HG02678 (cell line): ENCODE results near the gene MBLAC1.
A peak's percentile ranks its signal among the peaks of the same experiment; 100 is the strongest.

ENCODE experiments used
- ATAC-seq: cut with Tn5 transposase; IDR thresholded peaks from one replicate; pipeline ENCODE4 v1.9.1; 2021; ENCODE audit warnings: mild to moderate bottlenecking, moderate library complexity; ENCODE audit not compliant: unreplicated experiment

The MBLAC1 gene, protein sequence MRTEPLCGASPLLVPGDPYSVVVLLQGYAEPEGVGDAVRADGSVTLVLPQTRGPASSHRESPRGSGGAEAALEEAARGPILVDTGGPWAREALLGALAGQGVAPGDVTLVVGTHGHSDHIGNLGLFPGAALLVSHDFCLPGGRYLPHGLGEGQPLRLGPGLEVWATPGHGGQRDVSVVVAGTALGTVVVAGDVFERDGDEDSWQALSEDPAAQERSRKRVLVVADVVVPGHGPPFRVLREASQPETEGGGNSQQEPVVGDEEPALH

DNA sequence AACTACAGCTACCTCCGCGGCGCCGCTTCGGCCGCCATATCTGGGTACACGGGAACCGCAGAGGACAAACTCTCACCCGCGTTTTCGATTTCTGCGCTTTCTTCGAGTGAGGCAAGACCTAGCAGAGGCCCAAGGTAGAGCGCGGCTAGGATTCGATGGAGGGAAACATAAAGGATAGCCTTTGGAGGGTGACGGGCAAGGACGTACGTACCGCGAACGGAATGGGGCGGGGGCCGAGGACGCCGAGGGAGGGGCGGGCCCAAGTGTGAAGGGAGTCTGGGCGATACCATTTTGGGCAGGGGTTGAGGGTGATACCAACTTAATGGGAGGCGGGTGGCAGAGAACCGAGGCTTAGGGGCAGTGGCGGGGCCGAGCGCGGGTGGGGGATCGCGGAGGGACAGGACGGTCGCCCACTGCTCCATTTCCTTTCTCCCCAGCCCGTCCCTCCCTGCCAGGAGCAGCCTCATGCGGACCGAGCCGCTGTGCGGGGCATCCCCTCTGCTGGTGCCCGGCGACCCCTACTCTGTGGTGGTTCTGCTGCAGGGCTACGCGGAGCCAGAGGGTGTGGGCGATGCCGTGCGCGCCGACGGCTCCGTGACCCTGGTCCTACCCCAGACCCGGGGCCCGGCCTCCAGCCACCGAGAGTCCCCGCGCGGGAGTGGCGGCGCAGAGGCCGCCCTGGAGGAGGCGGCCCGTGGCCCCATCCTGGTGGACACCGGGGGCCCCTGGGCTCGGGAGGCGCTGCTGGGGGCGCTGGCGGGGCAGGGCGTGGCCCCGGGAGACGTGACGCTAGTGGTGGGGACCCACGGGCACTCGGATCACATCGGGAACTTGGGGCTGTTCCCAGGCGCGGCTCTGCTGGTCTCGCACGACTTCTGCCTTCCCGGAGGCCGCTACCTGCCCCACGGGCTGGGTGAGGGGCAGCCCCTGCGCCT, at the start of gene MBLAC1:
MBLAC1 (plus strand) TSS at position 37 of the 935 bp plus-strand sequence; CDS start at position 466, 429 bp downstream.
- peak; percentile 69 for ATAC-seq

DNA sequence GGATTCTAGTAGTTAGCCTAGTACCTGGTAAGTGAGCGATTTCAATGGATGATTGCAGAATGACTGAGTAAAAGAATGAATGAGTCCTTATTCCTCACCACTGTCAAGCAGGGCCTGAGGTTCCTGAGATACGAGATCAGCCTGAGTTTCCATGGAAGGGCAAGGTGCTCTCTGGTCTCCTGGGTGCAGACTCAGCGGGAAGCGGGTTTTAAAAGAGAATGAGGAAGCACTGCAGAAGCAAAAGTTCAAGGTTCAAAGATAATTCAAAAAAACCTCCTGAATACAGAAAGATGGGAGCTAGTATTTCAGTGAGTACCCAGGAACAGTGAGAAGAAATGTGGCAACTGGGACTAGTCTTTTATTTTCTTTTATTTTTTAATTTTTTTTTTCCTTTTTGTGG, 49.6 kb upstream of the MBLAC1 start:
- no peak for ATAC-seq

DNA sequence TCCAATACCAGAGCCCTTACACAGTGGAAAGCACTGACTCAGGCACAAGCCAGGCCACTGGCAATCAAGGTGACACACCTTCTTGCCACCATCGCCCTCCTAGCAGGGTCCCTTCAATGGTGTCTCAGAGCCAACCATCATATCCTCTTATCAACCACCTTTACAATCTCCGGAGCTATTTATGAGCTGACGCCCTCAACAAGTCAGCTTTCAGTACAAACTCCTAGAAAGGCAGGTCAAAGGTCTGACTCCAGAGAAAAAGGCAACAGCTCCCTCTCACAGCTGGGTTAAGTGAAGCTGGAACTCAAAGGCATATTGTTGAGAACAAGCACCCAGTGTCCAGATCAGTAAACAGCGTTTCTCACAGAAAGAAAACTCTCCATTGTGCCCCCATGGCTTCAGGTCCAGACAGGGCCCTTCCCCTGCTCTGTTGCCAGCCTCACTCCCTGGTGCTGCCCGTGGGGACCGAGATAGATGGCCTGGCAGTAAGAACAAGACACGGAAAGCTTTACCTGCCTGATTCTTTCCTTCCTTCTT, 47.7 kb upstream of the MBLAC1 start:
- no peak for ATAC-seq

DNA sequence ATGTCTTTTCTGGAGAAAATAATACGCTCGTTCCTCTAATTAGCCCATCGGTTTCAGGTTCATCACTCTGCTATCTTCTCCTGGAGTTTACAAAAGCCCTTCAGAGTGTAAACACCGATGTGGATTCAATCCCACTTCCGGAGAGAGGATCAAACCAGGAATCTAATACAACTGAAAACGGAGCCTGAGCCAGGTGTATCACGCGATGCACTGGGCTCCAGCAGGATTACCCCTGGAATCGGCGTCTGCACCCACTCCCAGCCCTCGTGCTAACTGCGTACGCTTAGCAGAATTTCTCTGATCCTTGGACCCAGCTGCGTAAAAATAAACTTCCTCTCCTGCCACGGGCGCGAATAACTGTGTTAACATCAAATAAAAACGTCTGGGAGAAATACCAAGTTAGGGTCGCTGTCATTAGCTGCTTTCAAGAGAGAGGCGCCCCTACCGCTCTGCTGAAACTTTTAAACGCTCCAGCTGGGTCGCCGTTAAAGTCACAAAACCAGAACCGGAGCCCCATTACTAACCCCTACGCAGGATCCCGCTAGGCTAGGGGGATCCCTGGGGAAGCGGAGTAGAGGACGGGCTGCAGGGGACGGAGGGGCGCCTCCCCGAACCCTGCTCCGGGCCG, 45.7 kb upstream of the MBLAC1 start:
- ATAC-seq = no peak

DNA sequence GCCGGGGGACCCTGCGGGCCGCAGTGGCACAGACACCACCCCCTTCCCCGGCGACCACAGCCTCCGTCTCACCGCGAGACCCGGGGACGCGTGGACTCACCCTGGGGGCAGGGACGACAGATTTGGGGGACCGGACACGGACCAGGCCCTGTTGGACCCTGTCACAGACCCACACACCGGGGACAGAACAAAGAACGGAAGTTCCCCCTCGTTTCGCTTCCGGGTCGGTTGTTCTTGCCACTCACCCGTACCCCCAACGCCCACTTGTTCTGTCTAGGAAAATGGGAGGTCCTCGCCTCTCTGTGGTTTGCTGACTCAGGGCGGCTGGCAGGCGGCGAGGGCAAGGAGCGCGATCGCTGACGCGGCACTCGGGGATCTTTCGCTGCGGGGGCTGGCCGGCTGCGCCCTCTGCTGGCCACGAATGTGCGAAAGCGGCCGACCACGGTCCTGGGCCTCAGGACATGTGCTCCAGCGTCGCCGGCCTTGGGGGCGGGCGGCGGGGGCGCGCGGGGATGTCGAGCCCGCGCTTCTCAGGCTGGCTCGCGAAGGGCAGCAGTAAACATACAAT, 45.1 kb upstream of the MBLAC1 start, which contains the start of gene ZNF3:
ZNF3 (minus strand) TSS at position 189 of the 568 bp plus-strand sequence. CDS start 4,366 bp downstream, outside the sequence.
- ATAC-seq = peak; percentile 85

DNA sequence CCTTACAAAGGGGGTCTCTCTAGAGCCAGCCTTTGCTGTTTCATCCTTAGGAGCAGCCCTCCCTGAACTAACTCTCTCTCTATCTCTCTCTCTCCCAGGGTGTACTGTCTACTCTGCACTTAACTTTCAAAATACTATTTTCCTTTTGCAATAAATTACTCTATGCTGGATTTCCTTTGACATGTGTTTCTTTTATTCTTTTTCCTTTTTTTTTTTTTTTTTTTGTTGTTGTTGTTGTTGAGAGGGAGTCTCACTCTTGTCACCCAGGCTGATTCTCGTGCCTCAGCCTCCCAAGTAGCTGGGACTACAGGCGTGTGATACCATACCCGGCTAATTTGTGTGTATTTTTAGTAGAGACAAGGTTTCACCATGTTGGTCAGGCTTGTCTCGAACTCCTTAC, 43.8 kb upstream of the MBLAC1 start:
- no peak for ATAC-seq

DNA sequence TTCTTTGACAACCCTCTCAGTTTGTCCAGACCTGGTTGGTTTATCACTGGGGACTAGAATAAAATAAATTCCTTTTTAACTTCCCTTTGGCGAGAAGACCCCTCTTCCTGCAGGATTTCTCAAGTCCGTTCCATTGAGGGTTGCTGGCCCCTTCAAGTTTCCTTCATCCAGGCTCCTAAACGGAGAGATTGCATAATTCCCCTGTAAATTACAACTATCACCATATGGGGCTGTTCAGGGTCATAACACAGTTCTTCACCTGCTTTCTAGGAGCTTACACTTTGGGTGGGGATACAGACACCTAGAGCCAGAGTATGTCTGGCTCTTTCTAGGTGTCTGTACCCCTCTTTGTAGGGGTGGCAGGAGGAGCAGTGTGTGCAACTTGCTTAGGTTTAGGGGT, 41.3 kb upstream of the MBLAC1 start:
- no peak for ATAC-seq

DNA sequence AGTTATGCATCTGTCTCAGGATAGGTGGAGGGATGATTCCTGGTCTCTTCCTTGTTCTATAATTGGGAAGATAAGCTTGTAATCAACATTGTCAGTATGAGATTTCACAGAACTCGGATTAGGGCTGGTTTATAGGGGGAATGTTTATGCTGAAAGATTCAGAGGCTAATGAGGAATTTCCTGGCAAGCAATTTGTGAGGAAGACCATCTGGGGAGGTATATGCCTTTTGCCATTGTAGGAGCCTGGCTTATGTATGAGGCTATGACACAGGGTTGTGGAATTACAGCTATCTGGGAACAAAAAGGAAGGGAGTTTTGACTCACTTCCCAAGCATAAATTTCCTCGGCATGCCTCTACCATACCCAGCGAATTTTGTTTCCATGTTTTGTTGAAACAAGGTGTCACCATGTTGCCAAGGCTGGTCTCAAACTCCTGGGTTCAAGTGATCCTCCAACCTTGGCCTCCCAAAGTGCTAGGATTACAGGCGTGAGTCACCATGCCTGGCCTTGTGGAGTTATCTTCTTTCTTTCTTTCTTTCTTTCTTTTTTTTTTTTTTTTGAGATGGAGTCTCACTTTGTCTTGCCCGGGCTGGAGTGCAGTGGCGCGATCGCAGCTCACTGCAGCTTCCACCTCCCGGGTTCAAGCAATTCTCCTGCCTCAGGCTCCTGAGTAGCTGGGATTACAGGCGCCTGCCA, 39.6 kb upstream of the MBLAC1 start:
- no peak for ATAC-seq

DNA sequence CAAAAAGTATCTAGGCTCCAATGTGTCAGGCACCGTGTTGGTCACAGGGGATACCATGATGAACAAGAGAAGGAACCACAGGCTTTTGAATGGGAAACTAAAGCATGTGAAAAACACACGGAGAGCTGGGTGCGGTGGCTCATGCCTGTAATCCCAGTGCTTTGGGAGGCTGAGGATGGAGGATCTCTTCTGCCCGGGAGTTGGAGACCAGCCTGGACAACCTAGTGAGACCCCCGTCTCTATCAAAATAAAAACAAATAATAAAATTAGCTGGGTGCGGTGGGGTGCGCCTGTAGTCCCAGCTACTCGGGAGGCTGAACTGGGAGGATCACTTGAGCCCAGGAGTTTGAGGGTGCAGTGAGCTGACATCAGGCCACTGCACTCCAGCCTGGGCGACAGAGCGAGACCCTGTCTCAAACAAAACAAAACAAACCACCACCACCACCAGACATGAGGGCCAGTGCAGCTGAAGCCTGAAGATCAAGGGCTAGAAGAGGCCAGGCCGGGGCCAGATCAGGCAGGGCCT, 38.6 kb upstream of the MBLAC1 start:
- peak; percentile 14 for ATAC-seq

DNA sequence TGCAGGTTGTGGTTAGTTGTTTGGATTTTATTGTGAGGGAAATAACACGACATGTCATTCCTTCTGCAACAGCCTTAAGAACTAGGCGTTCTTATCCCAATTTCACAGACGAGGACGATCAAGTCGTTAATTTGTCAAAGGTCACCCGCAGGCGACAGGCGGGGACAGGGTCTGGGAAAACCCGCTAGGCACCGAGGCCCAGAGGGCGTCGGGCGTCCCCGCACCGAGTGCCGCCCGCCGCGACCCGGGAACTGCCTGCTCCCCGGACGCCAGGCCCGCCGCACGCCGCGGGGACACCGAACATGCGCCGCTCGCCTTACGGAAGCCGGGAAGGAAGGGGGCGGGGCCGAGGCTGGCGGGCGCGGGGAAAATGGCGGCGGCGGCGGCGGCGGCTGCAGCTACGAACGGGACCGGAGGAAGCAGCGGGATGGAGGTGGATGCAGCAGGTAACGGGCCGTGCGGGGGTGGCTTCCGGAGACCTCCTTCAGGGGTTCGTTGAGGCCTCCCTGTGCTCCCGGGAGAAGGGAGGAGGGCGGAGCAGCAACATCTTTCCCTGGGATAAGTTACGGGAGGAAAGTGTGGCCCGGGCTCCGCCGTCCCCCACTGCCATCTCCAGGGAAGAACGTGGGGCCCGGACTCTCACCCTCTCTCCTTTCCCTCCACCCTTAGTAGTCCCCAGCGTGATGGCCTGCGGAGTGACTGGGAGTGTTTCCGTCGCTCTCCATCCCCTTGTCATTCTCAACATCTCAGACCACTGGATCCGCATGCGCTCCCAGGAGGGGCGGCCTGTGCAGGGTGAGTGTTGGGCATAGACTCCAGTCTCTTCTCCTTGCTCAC, 37.9 kb upstream of the MBLAC1 start, which contains the start of gene COPS6:
COPS6 (plus strand) TSS at position 349 of the 837 bp plus-strand sequence; CDS start at position 371, 22 bp downstream.
- peak; percentile 64 for ATAC-seq

DNA sequence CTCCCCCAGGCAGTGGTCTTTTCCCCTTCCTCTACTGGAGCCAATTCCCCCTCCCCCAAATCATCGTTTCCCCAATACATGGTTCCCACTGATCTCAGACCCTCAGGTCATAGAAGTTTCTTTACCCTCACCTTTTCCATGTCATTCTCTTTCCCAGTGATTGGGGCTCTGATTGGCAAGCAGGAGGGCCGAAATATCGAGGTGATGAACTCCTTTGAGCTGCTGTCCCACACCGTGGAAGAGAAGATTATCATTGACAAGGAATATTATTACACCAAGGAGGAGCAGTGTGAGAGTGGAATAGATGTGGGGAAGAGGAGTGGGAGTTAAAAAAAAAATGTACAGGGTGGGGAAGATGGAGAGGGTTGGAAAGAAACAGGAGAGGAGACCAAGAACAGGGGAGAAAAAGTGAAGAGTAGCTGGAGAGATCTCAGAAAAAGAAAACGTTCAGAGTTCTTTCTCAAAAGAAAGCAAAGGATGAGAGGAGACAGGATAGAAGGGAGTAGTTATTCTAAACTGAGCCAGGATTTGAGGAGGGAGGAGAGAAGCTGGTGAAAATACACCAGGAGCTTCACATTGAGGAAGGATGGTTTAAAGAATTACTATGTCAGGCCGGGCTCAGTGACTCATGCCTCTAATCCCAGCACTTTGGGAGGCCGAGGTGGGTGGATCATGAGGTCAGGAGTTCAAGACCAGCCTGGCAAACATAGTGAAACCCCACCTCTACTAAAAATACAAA, 37.1 kb upstream of the MBLAC1 start:
- ATAC-seq = no peak

DNA sequence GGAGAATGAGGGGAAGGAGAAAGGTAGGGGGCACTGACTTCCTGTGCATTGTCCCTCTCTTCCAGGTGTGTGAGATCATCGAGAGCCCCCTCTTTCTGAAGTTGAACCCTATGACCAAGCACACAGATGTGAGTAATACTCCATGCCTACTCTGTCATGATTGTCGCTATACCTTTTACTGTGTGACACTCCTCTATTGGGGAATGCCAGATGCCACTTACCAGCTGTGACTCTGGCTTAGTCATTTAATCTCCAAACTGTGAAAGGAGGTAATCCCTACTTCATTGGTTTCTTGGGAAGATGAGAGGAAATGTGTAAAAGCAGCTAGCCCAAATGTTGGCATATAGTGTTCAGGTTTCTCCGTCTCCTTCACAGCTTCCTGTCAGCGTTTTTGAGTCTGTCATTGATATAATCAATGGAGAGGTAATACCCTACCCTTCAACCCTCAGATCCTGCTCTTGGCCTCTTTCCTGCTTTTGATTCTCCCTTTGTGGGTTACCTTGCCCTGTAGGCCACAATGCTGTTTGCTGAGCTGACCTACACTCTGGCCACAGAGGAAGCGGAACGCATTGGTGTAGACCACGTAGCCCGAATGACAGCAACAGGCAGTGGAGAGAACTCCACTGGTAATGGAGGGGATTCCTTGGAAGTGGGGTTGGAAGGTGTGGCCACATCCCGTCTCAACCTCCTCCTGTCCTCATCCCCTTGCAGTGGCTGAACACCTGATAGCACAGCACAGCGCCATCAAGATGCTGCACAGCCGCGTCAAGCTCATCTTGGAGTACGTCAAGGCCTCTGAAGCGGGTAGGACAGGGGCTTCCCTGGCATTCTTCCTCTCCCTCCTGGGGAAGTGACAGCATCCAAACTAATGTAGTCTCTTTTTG, 36.0 kb upstream of the MBLAC1 start:
- ATAC-seq = no peak

DNA sequence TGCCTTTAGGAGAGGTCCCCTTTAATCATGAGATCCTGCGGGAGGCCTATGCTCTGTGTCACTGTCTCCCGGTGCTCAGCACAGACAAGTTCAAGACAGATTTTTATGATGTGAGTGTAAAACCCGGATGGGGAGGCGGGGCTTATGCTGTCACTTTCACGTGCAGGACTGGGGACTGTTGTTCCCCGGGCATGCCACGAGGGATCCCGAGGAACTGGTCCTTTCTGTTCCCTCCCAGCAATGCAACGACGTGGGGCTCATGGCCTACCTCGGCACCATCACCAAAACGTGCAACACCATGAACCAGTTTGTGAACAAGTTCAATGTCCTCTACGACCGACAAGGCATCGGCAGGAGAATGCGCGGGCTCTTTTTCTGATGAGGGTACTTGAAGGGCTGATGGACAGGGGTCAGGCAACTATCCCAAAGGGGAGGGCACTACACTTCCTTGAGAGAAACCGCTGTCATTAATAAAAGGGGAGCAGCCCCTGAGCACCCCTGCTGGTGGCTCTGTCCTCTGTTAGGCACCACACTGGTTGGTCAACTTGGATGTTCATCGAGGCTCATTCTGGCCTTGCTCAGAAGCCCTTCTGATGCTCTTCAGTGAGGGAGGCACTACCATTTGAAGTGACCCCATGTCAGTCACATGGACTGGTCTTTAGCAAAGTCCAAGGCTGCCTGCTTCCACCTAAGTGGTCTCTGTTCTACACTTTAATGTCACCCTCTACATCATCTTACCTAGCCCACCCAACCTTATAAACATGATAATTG, 35.2 kb upstream of the MBLAC1 start:
- no peak for ATAC-seq

DNA sequence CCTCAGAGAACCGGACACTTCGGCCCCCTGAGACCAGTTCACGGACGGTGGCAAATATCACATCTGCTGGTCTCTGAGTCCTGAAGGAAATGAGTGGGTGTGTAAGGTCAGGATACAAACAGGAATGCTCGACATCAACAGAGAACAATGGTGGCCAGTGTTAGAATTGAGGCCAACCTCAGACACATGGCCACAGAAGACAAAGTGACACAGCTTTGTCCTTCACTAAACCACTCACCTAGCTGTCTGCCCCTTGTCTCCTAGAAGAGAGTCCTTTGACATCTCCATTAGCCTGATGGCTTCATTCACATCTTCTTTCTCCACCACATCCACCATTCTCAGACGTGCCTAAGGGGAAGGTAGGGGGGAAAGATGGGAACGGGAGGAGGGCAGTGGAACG, 33.7 kb upstream of the MBLAC1 start:
- ATAC-seq = no peak

DNA sequence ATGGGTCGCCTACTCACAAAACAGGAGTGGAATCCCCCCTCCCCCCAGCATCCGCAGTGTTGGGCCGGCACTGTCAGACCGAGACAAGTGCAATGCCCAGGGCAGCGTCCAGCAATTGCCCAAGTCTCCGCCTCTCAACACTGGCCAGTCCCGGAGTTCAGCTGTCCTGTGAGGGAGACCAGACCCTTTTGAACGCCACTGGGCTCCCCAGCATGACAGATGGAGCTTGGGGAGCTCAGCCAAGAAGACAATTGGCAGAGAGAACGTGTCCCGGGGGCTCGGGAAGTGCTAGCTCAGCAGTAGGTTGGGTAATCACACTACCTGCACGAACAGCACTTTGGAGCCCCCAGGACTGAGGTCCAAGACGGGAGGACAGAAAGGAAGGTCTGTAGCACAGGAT, 33.3 kb upstream of the MBLAC1 start:
- no peak for ATAC-seq

DNA sequence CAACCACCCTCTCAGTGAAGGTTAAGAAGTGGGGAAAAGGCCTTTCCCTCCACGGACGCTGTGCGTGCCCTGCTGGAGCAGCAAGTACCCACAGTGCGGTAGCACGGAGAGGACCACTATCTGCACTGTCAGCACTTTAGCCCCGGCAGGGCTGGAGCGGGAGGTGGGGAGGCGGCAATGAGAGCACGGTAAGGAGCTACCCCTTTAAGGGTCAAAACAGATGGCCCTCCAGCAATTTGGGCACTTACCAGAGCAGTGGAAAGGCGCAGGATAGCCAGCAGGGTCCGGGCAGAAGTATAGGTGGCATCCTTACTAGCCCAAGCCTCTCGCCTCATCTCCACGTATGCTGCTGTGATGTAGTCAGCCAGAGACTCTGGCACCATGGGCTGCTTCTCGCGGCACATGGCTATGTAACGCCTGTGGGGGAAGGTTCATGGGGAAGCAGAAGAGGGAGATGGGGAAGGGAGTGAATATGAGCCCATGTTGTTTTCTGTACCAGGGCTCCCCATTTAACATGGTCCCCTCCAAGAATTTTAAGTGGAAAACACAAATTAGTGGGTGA, 32.8 kb upstream of the MBLAC1 start:
- ATAC-seq = no peak
